Measurements from ENCODE around the gene ELMO3. TPM values are rescaled to one million over a fixed set of nuclear protein-coding genes. Genes with fewer than 3 reads are reported as not detected.

Gene ELMO3
- total RNA-seq, 1 experiment from 2014 or later = 8.6 TPM

DNA sequence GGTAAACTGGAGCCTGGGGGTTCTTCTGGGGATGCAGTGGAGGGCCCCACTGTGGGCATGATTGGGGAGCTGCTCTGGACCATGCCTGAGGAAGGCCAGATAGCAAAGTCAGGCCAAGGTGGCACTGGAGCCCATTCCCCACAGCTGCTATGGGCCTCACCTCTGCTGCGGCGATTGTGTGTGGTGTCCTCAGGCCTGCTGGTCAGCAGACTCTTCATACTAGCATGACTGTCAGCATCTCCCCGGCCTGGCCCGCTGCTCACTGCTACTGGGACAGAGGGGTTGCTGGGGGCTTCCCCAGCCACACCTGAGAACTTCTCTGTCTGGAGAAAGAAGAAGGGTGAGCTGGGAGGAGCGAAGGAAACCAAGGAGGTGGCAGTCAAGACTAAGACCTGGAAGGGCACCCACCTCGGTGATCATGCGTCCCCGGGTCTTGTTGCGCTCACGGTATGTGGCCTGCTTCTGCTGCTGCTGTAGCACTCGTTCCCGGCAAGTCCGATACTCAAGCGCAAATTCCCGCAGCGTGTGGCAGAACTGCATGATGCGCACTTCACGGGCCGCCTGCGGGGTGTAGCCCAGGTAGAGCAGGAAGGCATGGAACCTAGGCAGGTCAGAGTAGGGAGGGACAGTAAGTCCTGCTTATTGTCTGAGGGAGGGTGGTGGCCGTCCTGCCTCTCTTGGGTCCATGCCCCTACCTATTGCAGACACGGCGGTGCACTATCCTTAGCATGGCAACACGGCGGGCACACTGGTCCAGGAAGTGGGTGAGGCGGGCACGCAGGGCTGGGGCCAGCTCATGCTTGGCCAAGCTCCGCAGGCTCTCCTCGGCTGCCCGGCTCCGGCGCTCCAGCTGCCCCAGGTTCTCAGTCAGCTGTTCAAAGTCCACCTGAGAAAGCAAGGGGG lies 31.2 kb downstream of the ELMO3 start:
- H3K4me1 ChIP-seq (ENCODE audit: insufficient read depth, low read length) = peaks cover 4% of the 10 kb centered on the region
- H3K56ac ChIP-seq (ENCODE audit: insufficient read length, low read depth, low read length) = no peak overlapping the region
- H3K9ac ChIP-seq (ENCODE audit: extremely low read depth, insufficient read length, low read length) = no peak overlapping the region
- H3K79me1 ChIP-seq (ENCODE audit: insufficient read depth, low read depth, low read length, poor library complexity, severe bottlenecking) = peaks cover 3% of the 10 kb centered on the region
- no peak for DNase-seq
- TF ChIP-seq, protein P1, sequence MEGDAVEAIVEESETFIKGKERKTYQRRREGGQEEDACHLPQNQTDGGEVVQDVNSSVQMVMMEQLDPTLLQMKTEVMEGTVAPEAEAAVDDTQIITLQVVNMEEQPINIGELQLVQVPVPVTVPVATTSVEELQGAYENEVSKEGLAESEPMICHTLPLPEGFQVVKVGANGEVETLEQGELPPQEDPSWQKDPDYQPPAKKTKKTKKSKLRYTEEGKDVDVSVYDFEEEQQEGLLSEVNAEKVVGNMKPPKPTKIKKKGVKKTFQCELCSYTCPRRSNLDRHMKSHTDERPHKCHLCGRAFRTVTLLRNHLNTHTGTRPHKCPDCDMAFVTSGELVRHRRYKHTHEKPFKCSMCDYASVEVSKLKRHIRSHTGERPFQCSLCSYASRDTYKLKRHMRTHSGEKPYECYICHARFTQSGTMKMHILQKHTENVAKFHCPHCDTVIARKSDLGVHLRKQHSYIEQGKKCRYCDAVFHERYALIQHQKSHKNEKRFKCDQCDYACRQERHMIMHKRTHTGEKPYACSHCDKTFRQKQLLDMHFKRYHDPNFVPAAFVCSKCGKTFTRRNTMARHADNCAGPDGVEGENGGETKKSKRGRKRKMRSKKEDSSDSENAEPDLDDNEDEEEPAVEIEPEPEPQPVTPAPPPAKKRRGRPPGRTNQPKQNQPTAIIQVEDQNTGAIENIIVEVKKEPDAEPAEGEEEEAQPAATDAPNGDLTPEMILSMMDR (conservative IDR thresholded peaks at IDR 0.05) = no peak
- H4K5ac ChIP-seq (ENCODE audit: insufficient read length, low read depth, low read length) = no peak overlapping the region
- H2BK12ac ChIP-seq (ENCODE audit: insufficient read length, low read depth, low read length) = no peak overlapping the region
- no peak overlapping the region for H3K14ac ChIP-seq (ENCODE audit: insufficient read depth, low read length)
- no peak overlapping the region for H3K18ac ChIP-seq (ENCODE audit: insufficient read length, low read depth, low read length)
- peaks cover 25 to 72% (median 57%) of the 10 kb centered on the region in 3 experiments; a peak in 6 of 7 replicates for H3K36me3 Mint-ChIP-seq (ENCODE audit: insufficient read depth in 1 of 3, low read depth in 3 of 3)
- no peak overlapping the region for H3K27ac ChIP-seq (ENCODE audit: insufficient read length, low read depth, low read length)
- H3K27ac Mint-ChIP-seq = no peak overlapping the region; a peak in 1 of 7 replicates
- H2BK120ac ChIP-seq (ENCODE audit: low read depth, low read length, poor library complexity, severe bottlenecking) = no peak overlapping the region
- peaks cover 5% of the 10 kb centered on the region; the same call in 1 of the 2 replicates for H3K79me2 ChIP-seq (ENCODE audit: insufficient read depth, low read length)
- H3K23ac ChIP-seq (ENCODE audit: insufficient read length, low read depth, low read length) = no peak overlapping the region
- H2AK5ac ChIP-seq (ENCODE audit: insufficient read length, low read length) = no peak overlapping the region
- no peak overlapping the region for H2BK15ac ChIP-seq (ENCODE audit: low read depth, low read length)
- peaks cover 15% of the 10 kb centered on the region for H3K23me2 ChIP-seq (ENCODE audit: insufficient read length, low read depth, low read length, poor library complexity, severe bottlenecking)
- no peak overlapping the region for H3K4me2 ChIP-seq (ENCODE audit: insufficient read depth, insufficient read length, low read length)
- no peak overlapping the region for H2AFZ ChIP-seq (ENCODE audit: low read length)
- H4K8ac ChIP-seq (replicated peaks; ENCODE audit: insufficient read length, low read depth, low read length) = no peak overlapping the region
- H4K91ac ChIP-seq (ENCODE audit: insufficient read length, low read depth, low read length) = no peak overlapping the region
- no CpG with 5 or more reads among the region's 32 CpGs for WGBS (ENCODE audit: extremely low coverage, insufficient read length, low lambda C conversion rate)
- no peak overlapping the region for H2BK20ac ChIP-seq (ENCODE audit: low read depth, low read length, poor library complexity, severe bottlenecking)
- H3K9me3 Mint-ChIP-seq = no peaks in the 10 kb centered on the region; a peak in 1 of 5 replicates
- no peaks in the 10 kb centered on the region for H3K27me3 ChIP-seq (ENCODE audit: insufficient read depth, low read length)
- H3K4me3 Mint-ChIP-seq = peak overlapping the region in 1 of 2 experiments; percentile 35; a peak in 1 of 5 replicates
- H3K27me3 Mint-ChIP-seq (ENCODE audit: low read depth) = peaks cover 7% of the 10 kb centered on the region
- no peak overlapping the region for H3K4ac ChIP-seq (ENCODE audit: low read depth, low read length)
- no peaks in the 10 kb centered on the region for H3K9me3 ChIP-seq (ENCODE audit: control insufficient read depth, low read depth, low read length)
- H3K4me1 Mint-ChIP-seq = peaks cover 17 to 20% of the 10 kb centered on the region in 2 experiments
- no peak overlapping the region for H3T11ph ChIP-seq (ENCODE audit: low read length)
- no peaks in the 10 kb centered on the region for H4K20me1 ChIP-seq (ENCODE audit: control insufficient read depth, insufficient read depth, insufficient read length)
- no peak overlapping the region for H2BK5ac ChIP-seq (ENCODE audit: insufficient read length, low read length)

Data from H9 (cell line).